H9 (cell line): ENCODE results near the gene TRAF7. TPM values are rescaled to one million over a fixed set of nuclear protein-coding genes. Genes with fewer than 3 reads are reported as not detected.
A peak's percentile ranks its signal among the peaks of the same experiment; 100 is the strongest.

Experiments used
- DNase-seq: peaks from one replicate; pipeline ENCODE4 v3.0.0-alpha.2; 2017
- H2AFZ ChIP-seq: one replicate; pipeline ENCODE4 v1.6.1; 2013; ENCODE audit warnings: mild to moderate bottlenecking, low read length, control low read depth, moderate library complexity
- H2AK5ac ChIP-seq: 2 replicates; pipeline ENCODE4 v1.6.1; 2013; ENCODE audit warnings: low read length, control low read depth, mixed read lengths; ENCODE audit not compliant: insufficient read length
- H2BK120ac ChIP-seq: one replicate; pipeline ENCODE4 v1.6.1; 2013; ENCODE audit warnings: low read depth, mild to moderate bottlenecking, low read length, control low read depth, inconsistent platforms; ENCODE audit not compliant: poor library complexity, severe bottlenecking
- H2BK12ac ChIP-seq: 2 replicates; pipeline ENCODE4 v1.6.1; 2013; ENCODE audit warnings: low read length, control low read depth, mixed read lengths, low read depth; ENCODE audit not compliant: insufficient read length
- H2BK15ac ChIP-seq: 2 replicates; pipeline ENCODE4 v1.6.1; 2013; ENCODE audit warnings: low read depth, low read length, control low read depth
- H2BK20ac ChIP-seq: one replicate; pipeline ENCODE4 v1.6.1; 2013; ENCODE audit warnings: low read depth, mild to moderate bottlenecking, low read length, control low read depth, inconsistent platforms; ENCODE audit not compliant: poor library complexity, severe bottlenecking
- H2BK5ac ChIP-seq: 2 replicates; pipeline ENCODE4 v1.6.1; 2013; ENCODE audit warnings: low read length, control low read depth, mixed read lengths; ENCODE audit not compliant: insufficient read length
- H3K14ac ChIP-seq: 2 replicates; pipeline ENCODE4 v1.6.1; 2013; ENCODE audit warnings: low read length, control low read depth; ENCODE audit not compliant: insufficient read depth
- H3K18ac ChIP-seq: 2 replicates; pipeline ENCODE4 v1.6.1; 2013; ENCODE audit warnings: low read depth, mild to moderate bottlenecking, mixed read lengths, low read length, control low read depth; ENCODE audit not compliant: insufficient read length
- H3K23ac ChIP-seq: 2 replicates; pipeline ENCODE4 v1.6.1; 2013; ENCODE audit warnings: low read length, control low read depth, mixed read lengths, low read depth; ENCODE audit not compliant: insufficient read length
- H3K23me2 ChIP-seq: 2 replicates; pipeline ENCODE4 v1.6.1; 2013; ENCODE audit warnings: low read depth, mild to moderate bottlenecking, mixed read lengths, low read length, control low read depth; ENCODE audit not compliant: insufficient read length, poor library complexity, severe bottlenecking
- H3K27ac ChIP-seq: 2 replicates; pipeline ENCODE4 v1.5.1; 2013; ENCODE audit warnings: low read length, control low read depth, mixed read lengths, low read depth; ENCODE audit not compliant: insufficient read length
- H3K27me3 ChIP-seq: 2 replicates; pipeline ENCODE4 v1.6.1; 2013; ENCODE audit warnings: low read length, control low read depth, inconsistent platforms; ENCODE audit not compliant: insufficient read depth
- H3K4ac ChIP-seq: 2 replicates; pipeline ENCODE4 v1.6.1; 2013; ENCODE audit warnings: low read depth, mild to moderate bottlenecking, control low read depth, inconsistent platforms, low read length, moderate library complexity
- H3K4me1 ChIP-seq: 2 replicates; pipeline ENCODE4 v1.6.1; 2013; ENCODE audit warnings: low read length, control low read depth, inconsistent platforms; ENCODE audit not compliant: insufficient read depth
- H3K4me2 ChIP-seq: 2 replicates; pipeline ENCODE4 v1.6.1; 2013; ENCODE audit warnings: low read length, control low read depth, mixed read lengths; ENCODE audit not compliant: insufficient read length, insufficient read depth
- H3K56ac ChIP-seq: 2 replicates; pipeline ENCODE4 v1.6.1; 2013; ENCODE audit warnings: low read depth, mild to moderate bottlenecking, mixed read lengths, low read length, control low read depth; ENCODE audit not compliant: insufficient read length
- H3K79me1 ChIP-seq: 2 replicates; pipeline ENCODE4 v1.6.1; 2013; ENCODE audit warnings: low read depth, mild to moderate bottlenecking, moderate library complexity, low read length, control low read depth, inconsistent platforms; ENCODE audit not compliant: insufficient read depth, poor library complexity, severe bottlenecking
- H3K79me2 ChIP-seq: 2 replicates; pipeline ENCODE4 v1.6.1; 2013; ENCODE audit warnings: low read length, control low read depth, inconsistent platforms; ENCODE audit not compliant: insufficient read depth
- H3K9ac ChIP-seq: 2 replicates; pipeline ENCODE4 v1.6.1; 2013; ENCODE audit warnings: low read length, control low read depth, mixed read lengths; ENCODE audit not compliant: insufficient read length; ENCODE audit errors: extremely low read depth
- H3K9me3 ChIP-seq: one replicate; pipeline ENCODE4 v1.6.1; 2013; ENCODE audit warnings: low read depth, low read length, inconsistent platforms; ENCODE audit not compliant: control insufficient read depth
- H3T11ph ChIP-seq: one replicate; pipeline ENCODE4 v1.6.1; 2013; ENCODE audit warnings: mild to moderate bottlenecking, low read length, control low read depth, inconsistent platforms
- H4K20me1 ChIP-seq: one replicate; pipeline ENCODE4 v1.6.1; 2013; ENCODE audit not compliant: control insufficient read depth, insufficient read length, insufficient read depth
- H4K5ac ChIP-seq: 2 replicates; pipeline ENCODE4 v1.6.1; 2013; ENCODE audit warnings: low read depth, mild to moderate bottlenecking, mixed read lengths, low read length, control low read depth; ENCODE audit not compliant: insufficient read length
- H4K8ac ChIP-seq: replicated peaks from 2 replicates; pipeline ENCODE4 v1.6.1; 2013; ENCODE audit warnings: low read length, control low read depth, mixed read lengths, low read depth; ENCODE audit not compliant: insufficient read length
- H4K91ac ChIP-seq: 2 replicates; pipeline ENCODE4 v1.6.1; 2013; ENCODE audit warnings: low read depth, mild to moderate bottlenecking, moderate library complexity, mixed read lengths, low read length, control low read depth; ENCODE audit not compliant: insufficient read length
- H3K27ac Mint-ChIP-seq, 3 experiments: 2 replicates in 2 of 3; 3 replicates in 1 of 3; pipeline ENCODE4 v1.8.0; 2020 to 2021; ENCODE audit warnings: mixed read lengths in 3 of 3, mild to moderate bottlenecking in 1 of 3, moderate library complexity in 1 of 3
- H3K27me3 Mint-ChIP-seq: 2 replicates; pipeline ENCODE4 v1.8.0; 2021; ENCODE audit warnings: low read depth, mild to moderate bottlenecking, moderate library complexity, mixed read lengths
- H3K36me3 Mint-ChIP-seq, 3 experiments: 2 replicates in 2 of 3; 3 replicates in 1 of 3; pipeline ENCODE4 v1.8.0; 2020 to 2021; ENCODE audit warnings: low read depth in 3 of 3, mixed read lengths in 3 of 3; ENCODE audit not compliant: insufficient read depth in 1 of 3
- H3K4me1 Mint-ChIP-seq, 2 experiments: 2 replicates each; pipeline ENCODE4 v1.8.0; 2020; ENCODE audit warnings: mixed read lengths in 2 of 2
- H3K4me3 Mint-ChIP-seq, 2 experiments: 2 replicates in 1 of 2; 3 replicates in 1 of 2; pipeline ENCODE4 v1.8.0; 2020 to 2021; ENCODE audit warnings: mild to moderate bottlenecking in 2 of 2, mixed read lengths in 2 of 2, moderate library complexity in 1 of 2
- H3K9me3 Mint-ChIP-seq, 2 experiments: 2 replicates in 1 of 2; 3 replicates in 1 of 2; pipeline ENCODE4 v1.8.0; 2020; ENCODE audit warnings: mild to moderate bottlenecking in 2 of 2, mixed read lengths in 2 of 2, moderate library complexity in 1 of 2
- CTCF ChIP-seq: fragments of 200-600 bp; sonication (generic); conservative IDR thresholded peaks from 3 replicates; pipeline ENCODE4 v1.8.0; 2021; ENCODE audit warnings: antibody characterized with exemption, mild to moderate bottlenecking
- WGBS: extraction: QIAGEN DNeasy Blood & Tissue Kit; methylation state at CpG from one replicate; pipeline ENCODE4 v1.1.7; 2013; ENCODE audit warnings: missing lambda C conversion rate, low lambda C conversion rate, mixed read lengths; ENCODE audit not compliant: insufficient read length; ENCODE audit errors: extremely low coverage; 5-methylcytosine and 5-hydroxymethylcytosine counted together
- total RNA-seq: library from RNA; stranded (reverse); gene quantifications from 2 replicates; pipeline ENCODE4 v1.2.1, GENCODE V29; 2021

The TRAF7 gene
- total RNA-seq, 1 experiment from 2014 or later = 108 TPM

GRCh38 chr16:2208772-2209171 is 53.2 kb downstream of the TRAF7 start:
- Histone ChIP-seq H3K14ac (no peak overlapping the region), H3T11ph (no peak overlapping the region), H2AK5ac (no peak overlapping the region), H3K23ac (no peak overlapping the region), H3K79me2 (peaks cover 5% of the 10 kb centered on the region; the same call in 1 of the 2 replicates), H2AFZ (no peak overlapping the region), H3K4me1 (no peaks in the 10 kb centered on the region; the same call in 1 of the 2 replicates), H3K27ac (no peak overlapping the region), H4K20me1 (no peaks in the 10 kb centered on the region), H3K23me2 (peaks cover 18% of the 10 kb centered on the region), H3K9me3 (no peaks in the 10 kb centered on the region), H2BK20ac (no peak overlapping the region), H2BK120ac (no peak overlapping the region), H3K79me1 (peaks cover 6% of the 10 kb centered on the region), H3K4me2 (no peak overlapping the region), H4K91ac (no peak overlapping the region), H3K4ac (no peak overlapping the region), H4K8ac (no peak overlapping the region), H2BK15ac (no peak overlapping the region), H3K9ac (no peak overlapping the region), H3K27me3 (no peaks in the 10 kb centered on the region), H4K5ac (no peak overlapping the region), H2BK5ac (no peak overlapping the region), H3K18ac (no peak overlapping the region), H3K56ac (no peak overlapping the region), H2BK12ac (no peak overlapping the region)
- DNase-seq = no peak
- peak overlapping the region in 1 of 2 experiments; percentile 29; a peak in 1 of 5 replicates for H3K4me3 Mint-ChIP-seq
- H3K4me1 Mint-ChIP-seq = peaks cover 19 to 24% of the 10 kb centered on the region in 2 experiments
- no peak for TF ChIP-seq CTCF
- peaks cover 0 to 4% of the 10 kb centered on the region in 2 experiments; a peak in 1 of 5 replicates for H3K9me3 Mint-ChIP-seq
- H3K27me3 Mint-ChIP-seq = peaks cover 4% of the 10 kb centered on the region
- WGBS = no CpG with 5 or more reads among the region's 9 CpGs
- H3K27ac Mint-ChIP-seq = no peak overlapping the region
- H3K36me3 Mint-ChIP-seq = peaks cover 17 to 48% (median 46%) of the 10 kb centered on the region in 3 experiments; a peak in 6 of 7 replicates
